Tongue (tissue), 2 donors: ENCODE measurements around the gene CTRB2. TPM values are rescaled to one million over a fixed set of nuclear protein-coding genes. Genes with fewer than 3 reads are reported as not detected.
"Not testable (repeated sequence)": the region's sequence is repeated elsewhere in the genome, so short reads cannot be mapped to it uniquely, and the experiment has no call there.

Experiments
- DNase-seq: peaks from one replicate; pipeline ENCODE4 v3.0.0-alpha.2; 2015
- total RNA-seq: library from RNA; depleted of rRNA; stranded (reverse); fragments of >200 nt; gene quantifications from one replicate; pipeline ENCODE4 v1.2.3, GENCODE V29; 2014

The CTRB2 gene
- total RNA-seq, 1 donor from 2014 or later, result not detected

DNA sequence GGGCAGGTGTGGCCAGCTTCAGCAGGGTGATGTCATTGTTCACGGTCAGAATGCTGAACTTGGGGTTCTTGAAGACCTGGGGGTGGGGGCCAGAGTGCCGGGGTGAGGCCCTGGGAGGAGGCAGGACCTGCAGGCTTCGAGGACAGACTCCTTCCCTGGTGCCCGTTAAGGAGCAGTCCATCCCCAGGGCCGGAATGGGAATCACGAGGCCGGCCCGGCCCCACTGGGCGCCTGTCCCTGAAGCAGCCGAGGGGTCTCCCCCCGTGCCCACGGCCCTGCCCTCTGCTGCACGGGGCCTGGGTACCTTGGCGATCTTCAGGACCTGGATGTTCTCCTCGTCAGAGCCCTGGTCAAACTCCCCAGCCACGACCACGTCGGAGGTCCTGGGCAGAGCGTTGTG is 1.5 kb downstream of the CTRB2 start:
- DNase-seq, result not testable (repeated sequence)

DNA sequence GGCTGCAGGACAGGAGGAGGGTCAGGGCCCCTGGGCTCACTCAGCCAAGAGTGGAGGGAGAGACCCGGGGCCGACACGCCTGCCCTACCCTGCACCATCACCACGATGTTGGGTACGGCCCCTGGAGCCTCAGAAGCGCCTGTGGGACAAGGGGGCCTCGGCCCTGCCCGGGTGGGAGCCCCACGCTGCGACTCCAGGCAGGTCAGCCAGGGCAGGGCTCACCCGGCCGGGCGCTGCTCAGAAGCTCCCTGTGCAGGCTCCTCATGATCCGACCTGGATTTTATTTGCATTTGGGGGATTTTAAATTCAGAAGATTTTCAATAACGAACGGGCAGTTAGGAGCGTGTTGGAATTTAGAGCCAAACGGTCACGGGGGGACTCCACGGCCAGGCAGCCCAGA is 2.1 kb downstream of the CTRB2 start:
- DNase-seq, result not testable (repeated sequence)

- DNase-seq, result no peak
Observed at GRCh38 chr16:75204410-75204758, 2.6 kb downstream of the CTRB2 start.

GRCh38 chr16:75203667-75204409 is 3.1 kb downstream of the CTRB2 start:
- DNase-seq, result no peak

- DNase-seq, result no peak
Observed at GRCh38 chr16:75203096-75203495, 3.9 kb downstream of the CTRB2 start.

DNA sequence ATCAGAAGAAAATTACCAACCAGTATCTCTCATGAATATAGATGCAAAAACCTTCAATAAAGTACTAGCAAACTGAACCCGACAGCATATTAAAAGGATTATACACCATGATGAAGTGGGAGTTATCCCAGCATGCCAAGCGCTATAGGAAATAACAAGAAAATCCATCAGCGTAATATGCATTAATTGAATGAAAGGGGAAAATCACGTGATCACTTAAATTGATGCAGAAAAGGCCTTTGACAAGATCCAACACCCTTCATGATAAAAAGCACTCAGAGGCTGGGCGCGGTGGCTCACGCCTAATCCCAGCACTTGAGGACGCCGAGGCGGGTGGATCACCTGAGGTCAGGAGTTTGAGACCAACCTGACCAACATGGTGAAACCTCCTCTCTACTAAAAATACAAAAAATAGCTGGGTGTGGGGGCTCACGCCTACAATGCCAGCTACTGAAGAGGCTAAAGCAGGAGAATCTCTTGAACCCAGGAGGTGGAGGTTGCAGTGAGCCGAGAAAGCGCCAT is 4.8 kb downstream of the CTRB2 start:
- no peak for DNase-seq

- DNase-seq, result no peak
Observed at GRCh38 chr16:75198135-75198600, 8.8 kb downstream of the CTRB2 start.

GRCh38 chr16:75197522-75198134 is 9.3 kb downstream of the CTRB2 start:
- no peak for DNase-seq

GRCh38 chr16:75196836-75197235 is 10.1 kb downstream of the CTRB2 start:
- no peak for DNase-seq

GRCh38 chr16:75195811-75196790 is 10.9 kb downstream of the CTRB2 start:
- no peak for DNase-seq

DNA sequence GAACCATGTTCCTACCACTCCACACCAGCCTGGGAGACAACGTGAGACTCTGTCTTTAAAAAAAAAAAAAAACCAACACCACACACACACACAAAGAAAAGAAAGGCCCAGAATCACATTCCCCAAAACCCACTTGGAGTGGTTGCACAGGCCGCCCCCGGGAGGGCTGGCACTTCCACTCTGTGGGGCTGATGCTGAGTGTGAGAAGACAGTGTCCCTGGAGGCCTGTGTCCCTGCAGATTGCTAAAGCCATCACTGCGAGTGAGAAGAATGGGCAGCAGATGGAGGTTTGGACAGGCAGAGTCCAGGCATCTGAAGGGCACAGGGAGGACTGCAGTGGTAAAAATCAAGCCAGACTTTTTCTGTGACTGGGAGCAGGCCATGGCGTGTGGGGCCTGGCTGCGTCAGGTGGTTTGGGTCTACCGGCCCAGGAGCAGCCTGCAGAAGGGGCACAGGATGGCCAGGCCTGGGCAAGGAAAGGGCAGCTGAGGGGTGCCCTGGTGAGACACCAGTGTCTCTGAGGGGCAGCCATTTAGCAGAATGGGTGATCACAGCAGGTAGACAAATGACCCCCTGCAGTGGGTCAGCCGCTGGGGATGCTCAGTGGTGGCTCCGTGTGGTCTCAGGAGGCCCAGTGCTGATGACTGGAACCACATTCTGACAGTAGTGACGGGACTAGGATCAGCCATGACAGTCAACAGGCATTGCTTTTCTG is 13.1 kb downstream of the CTRB2 start:
- DNase-seq, result no peak

DNA sequence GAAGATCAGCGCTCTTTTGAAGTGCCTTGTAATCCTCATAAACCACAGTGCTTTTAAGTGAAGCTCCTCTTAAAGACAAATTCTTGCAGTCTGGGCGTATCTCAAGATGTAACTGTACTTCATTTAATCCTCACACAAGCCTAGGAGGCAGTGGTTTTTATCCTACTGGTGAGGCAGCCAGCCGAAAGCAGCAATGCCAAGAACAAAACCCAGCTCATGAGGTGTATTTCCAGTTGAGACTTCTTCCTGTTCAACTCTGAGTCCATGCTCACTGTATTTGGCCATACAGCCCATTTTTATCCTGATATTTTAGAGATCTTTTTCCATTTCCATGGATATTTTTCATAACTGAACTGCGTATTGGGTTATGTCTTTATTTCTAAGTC is 13.7 kb downstream of the CTRB2 start:
- peak; percentile 41 for DNase-seq

- no peak for DNase-seq
Observed at GRCh38 chr16:75192606-75193264, 14.2 kb downstream of the CTRB2 start.

DNA sequence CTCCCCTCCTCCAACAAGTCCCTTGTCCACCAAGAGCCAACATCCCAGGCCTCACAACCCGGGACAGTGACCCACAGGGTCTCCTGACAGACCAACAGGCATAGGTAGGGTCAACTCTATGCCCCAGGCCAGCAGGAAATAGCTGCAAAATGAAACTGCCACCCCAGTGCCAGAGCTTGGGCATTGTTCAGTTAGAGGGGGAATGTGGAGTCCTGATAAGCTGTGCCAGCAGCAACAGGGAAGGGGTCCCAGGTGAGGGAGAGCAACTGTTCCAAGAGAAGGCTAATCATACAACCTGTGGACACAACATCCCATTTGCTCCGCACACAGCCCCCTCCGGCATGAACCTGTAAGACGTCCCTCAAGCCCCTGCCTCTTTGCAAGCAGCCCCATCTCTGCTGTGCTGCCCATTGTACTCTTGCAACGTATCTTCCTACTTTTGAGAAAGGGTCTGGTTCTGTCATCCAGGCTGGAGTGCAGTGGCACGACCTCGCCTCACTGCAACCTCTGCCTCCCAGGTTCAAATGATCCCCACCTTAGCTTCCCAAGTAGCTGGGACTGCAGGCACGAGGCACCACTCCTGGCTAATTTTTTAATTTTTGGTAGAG is 17.2 kb downstream of the CTRB2 start:
- DNase-seq, result no peak

DNA sequence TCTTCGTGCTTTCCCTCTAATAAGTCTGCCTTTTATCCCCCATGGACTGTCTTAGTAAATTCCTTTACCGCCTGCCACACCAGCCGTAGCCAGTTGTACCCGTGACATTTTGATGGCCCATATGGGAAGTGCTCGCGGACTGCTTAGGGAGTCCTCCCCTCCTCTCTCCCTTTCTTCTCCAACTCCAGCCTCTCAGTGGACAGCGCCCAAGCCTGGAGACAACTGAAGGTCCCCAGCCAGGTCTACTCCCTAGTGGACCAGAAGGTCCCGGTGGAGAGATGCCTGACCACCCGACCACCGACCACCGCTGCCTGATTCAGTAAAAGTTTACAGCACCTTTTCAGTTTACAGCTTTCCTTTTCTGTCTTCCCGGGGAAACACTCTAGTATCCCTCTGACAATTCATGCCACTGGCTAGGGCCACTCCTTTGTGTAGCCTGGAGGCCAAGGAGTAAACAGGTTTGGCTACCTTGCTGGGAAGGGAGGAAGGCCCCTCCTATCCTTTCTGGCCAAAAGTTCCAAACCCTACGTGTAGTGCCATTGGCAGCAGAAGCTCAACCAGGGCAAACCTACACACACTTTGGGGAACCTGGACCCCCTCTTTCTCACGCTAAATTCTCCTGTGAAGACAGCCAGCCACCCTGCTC is 18.0 kb downstream of the CTRB2 start:
- DNase-seq, result no peak

- no peak for DNase-seq
Observed at GRCh38 chr16:75181630-75182029, 25.3 kb downstream of the CTRB2 start.

DNA sequence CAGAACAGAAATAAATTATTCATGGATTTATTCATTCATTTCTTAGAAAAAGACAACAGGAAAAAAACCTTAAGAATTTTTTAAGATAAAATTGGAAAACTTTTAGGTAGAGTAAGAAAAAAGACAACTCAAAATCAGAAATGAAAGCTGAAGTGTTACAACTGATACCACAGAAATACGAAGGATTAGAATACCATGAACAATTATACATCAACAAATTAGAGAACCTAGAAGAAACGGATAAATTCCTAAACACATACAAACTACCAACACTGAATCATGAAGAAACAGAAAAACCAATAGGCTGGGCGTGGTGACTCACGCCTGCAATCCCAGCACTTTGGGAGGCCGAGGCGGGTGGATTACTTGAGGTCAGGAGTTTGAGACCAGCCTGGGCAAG is 27.8 kb downstream of the CTRB2 start:
- no peak for DNase-seq

GRCh38 chr16:75176926-75177325 is 30.0 kb downstream of the CTRB2 start:
- DNase-seq, result no peak

DNA sequence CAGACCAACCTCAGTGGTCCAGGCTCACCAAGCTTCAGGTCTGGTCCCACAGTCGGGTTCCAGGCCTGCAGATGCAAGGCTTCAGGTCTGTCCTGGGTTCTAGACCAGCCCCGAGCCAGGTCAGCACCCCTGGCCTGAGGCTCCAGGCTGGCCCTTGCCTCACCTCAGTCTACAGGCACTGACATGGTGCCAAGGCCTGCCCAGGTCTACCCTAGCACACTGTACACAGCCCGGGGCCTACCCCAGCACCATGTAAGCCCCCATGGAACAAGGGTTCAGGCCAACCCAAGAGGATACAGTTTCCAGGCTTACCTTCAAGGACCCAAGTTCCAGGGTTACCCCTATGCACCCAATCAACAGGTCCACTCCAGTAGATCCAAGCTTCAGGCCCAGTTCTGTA is 31.9 kb downstream of the CTRB2 start:
- DNase-seq, result no peak

DNA sequence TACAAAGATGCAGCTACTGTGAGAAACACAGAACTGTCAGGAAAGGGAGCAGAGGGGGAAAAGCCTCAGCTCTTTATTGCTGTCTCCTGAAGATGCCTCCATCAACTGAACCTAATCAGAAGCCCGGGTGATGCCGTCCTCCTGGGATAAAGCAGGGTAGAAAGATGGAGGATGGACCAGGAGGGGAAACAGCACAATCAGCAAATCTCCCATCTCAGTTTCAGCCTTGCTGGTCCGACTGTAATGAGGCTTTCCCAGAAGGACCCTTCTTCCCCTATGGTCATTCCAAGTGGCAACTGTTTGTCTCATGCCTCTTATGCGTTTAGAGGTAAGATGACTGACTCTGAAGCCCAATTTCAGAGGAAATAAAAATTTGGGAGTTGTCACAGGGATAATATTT is 34.4 kb downstream of the CTRB2 start:
- no peak for DNase-seq
